Smooth muscle cell (in vitro differentiated cells): ENCODE measurements around the gene ACOD1. TPM values are rescaled to one million over a fixed set of nuclear protein-coding genes. Genes with fewer than 3 reads are reported as not detected.

Experiments
- polyA plus RNA-seq: library from polyadenylated mRNA; unstranded; fragments of >200 nt; fragmentation: Nextera tagmentation; extraction: Ambion mirVana; gene quantifications from 2 replicates; pipeline ENCODE4 v1.2.1, GENCODE V29; 2016
- total RNA-seq: library from RNA; depleted of rRNA; stranded (reverse); fragments of >200 nt; gene quantifications from 2 replicates; pipeline ENCODE4 v1.2.3, GENCODE V29; 2014

ACOD1 gene
- total and polyA plus RNA-seq, 2 experiments from 2014 or later: not detected

Other genes starting within 250 kb of the ACOD1 start
- 311 and 363 TPM in 2 replicates for gene KCTD12, start 62.1 kb upstream of the ACOD1 start, total RNA-seq
- gene KCTD12, start 62.1 kb upstream of the ACOD1 start, polyA plus RNA-seq: 42.5 and 48.5 TPM in 2 replicates
- 28.3 and 33.5 TPM in 2 replicates for gene CLN5, start 43.6 kb downstream of the ACOD1 start, total RNA-seq
- 17.9 and 18.2 TPM in 2 replicates for gene CLN5, start 43.6 kb downstream of the ACOD1 start, polyA plus RNA-seq
- 54.7 and 58.8 TPM in 2 replicates for gene FBXL3, start 78.6 kb downstream of the ACOD1 start, total RNA-seq
- gene FBXL3, start 78.6 kb downstream of the ACOD1 start, polyA plus RNA-seq: 19.0 and 25.2 TPM in 2 replicates